Measurements from ENCODE around the gene PALMD. TPM values are rescaled to one million over a fixed set of nuclear protein-coding genes. Genes with fewer than 3 reads are reported as not detected.

The PALMD gene
- total and polyA plus RNA-seq, 2 donors (not counting 1 experiment from before 2014, with no cell fraction given) = not detected

GRCh38 chr1:99723251-99723650, 77.3 kb downstream of the PALMD start:
- H3K4me3 ChIP-seq (ENCODE audit: control extremely low read depth in 1 of 5, extremely low read depth in 1 of 5, insufficient read depth in 1 of 5, low read depth in 2 of 5, low read length in 4 of 5) = no peak overlapping the region
- no peaks in the 10 kb centered on the region for H3K4me1 ChIP-seq (ENCODE audit: control insufficient read depth in 2 of 2, insufficient read depth in 2 of 2, low read length in 2 of 2)
- ATAC-seq (ENCODE audit: low read depth) = no peak
- ChIA-PET CTCF (no interaction called here), POLR2A (no interaction called here)
- Mint-ChIP-seq H3K4me1 (no peaks in the 10 kb centered on the region), H3K27me3 (no peaks in the 10 kb centered on the region), H3K9me3 (ENCODE audit: insufficient read depth) (no peaks in the 10 kb centered on the region), H3K4me3 (no peak overlapping the region), H3K27ac (no peak overlapping the region)
- no peaks in the 10 kb centered on the region for H4K20me1 ChIP-seq (ENCODE audit: control insufficient read depth, insufficient read depth, low read length, poor library complexity, severe bottlenecking)
- DNase-seq = no peak
- TF ChIP-seq EZH2 (IDR thresholded peaks at IDR 0.05; ENCODE audit: borderline replicate concordance, insufficient read depth, low read depth, low read length, poor library complexity, severe bottlenecking) (no peak), CTCF (IDR thresholded peaks at IDR 0.05) (no peak)
- no CpG with 5 or more reads among the region's 3 CpGs for WGBS (ENCODE audit: insufficient coverage)
- no peaks in the 10 kb centered on the region for H3K27me3 ChIP-seq (replicated peaks in 1 of 4; ENCODE audit: control extremely low read depth in 1 of 4, control insufficient read depth in 3 of 4, insufficient read depth in 4 of 4, low read length in 3 of 4)
- H2AFZ ChIP-seq (ENCODE audit: insufficient read depth, low read depth, low read length, poor library complexity, severe bottlenecking) = no peak overlapping the region
- H3K9me3 ChIP-seq (ENCODE audit: control extremely low read depth in 1 of 3, control insufficient read depth in 2 of 3, insufficient read depth in 1 of 3, low read length in 2 of 3) = no peaks in the 10 kb centered on the region
- H3K27ac ChIP-seq (ENCODE audit: low read length in 2 of 2) = no peak overlapping the region
- no peaks in the 10 kb centered on the region for H3K79me2 ChIP-seq (ENCODE audit: control insufficient read depth, insufficient read depth, low read length)
- H3K4me2 ChIP-seq (replicated peaks; ENCODE audit: low read depth, low read length, poor library complexity, severe bottlenecking) = no peak overlapping the region
- no peak overlapping the region for H3K9ac ChIP-seq (ENCODE audit: low read length)
- intact Hi-C loops (cut with micrococcal nuclease) = no loop called here
- H3K36me3 ChIP-seq (replicated peaks in 1 of 2; ENCODE audit: control extremely low read depth in 1 of 2, control insufficient read depth in 1 of 2, extremely low read depth in 1 of 2, insufficient read depth in 2 of 2, low read length in 1 of 2) = no peaks in the 10 kb centered on the region

GRCh38 chr1:99725996-99726395, 80.1 kb downstream of the PALMD start:
- intact Hi-C loops (cut with micrococcal nuclease) = no loop called here
- DNase-seq (no peak), ATAC-seq (ENCODE audit: low read depth) (no peak)
- no CpG with 5 or more reads among the region's 4 CpGs for WGBS (ENCODE audit: insufficient coverage)
- Mint-ChIP-seq H3K27me3 (no peaks in the 10 kb centered on the region), H3K9me3 (ENCODE audit: insufficient read depth) (no peaks in the 10 kb centered on the region), H3K27ac (no peak overlapping the region), H3K4me3 (no peak overlapping the region), H3K4me1 (no peaks in the 10 kb centered on the region)
- H3K4me2 ChIP-seq (replicated peaks; ENCODE audit: low read depth, low read length, poor library complexity, severe bottlenecking) = no peak overlapping the region
- H2AFZ ChIP-seq (ENCODE audit: insufficient read depth, low read depth, low read length, poor library complexity, severe bottlenecking) = no peak overlapping the region
- H4K20me1 ChIP-seq (ENCODE audit: control insufficient read depth, insufficient read depth, low read length, poor library complexity, severe bottlenecking) = no peaks in the 10 kb centered on the region
- POLR2A ChIA-PET = no interaction called here
- H3K9me3 ChIP-seq (ENCODE audit: control extremely low read depth in 1 of 3, control insufficient read depth in 2 of 3, insufficient read depth in 1 of 3, low read length in 2 of 3) = no peaks in the 10 kb centered on the region
- TF ChIP-seq EZH2 (IDR thresholded peaks at IDR 0.05; ENCODE audit: borderline replicate concordance, insufficient read depth, low read depth, low read length, poor library complexity, severe bottlenecking) (no peak), CTCF (IDR thresholded peaks at IDR 0.05) (no peak)
- CTCF ChIA-PET = no interaction called here
- no peak overlapping the region for H3K27ac ChIP-seq (ENCODE audit: low read length in 2 of 2)
- no peak overlapping the region for H3K4me3 ChIP-seq (ENCODE audit: control extremely low read depth in 1 of 5, extremely low read depth in 1 of 5, insufficient read depth in 1 of 5, low read depth in 2 of 5, low read length in 4 of 5)
- no peak overlapping the region for H3K9ac ChIP-seq (ENCODE audit: low read length)
- H3K4me1 ChIP-seq (ENCODE audit: control insufficient read depth in 2 of 2, insufficient read depth in 2 of 2, low read length in 2 of 2) = no peaks in the 10 kb centered on the region
- H3K27me3 ChIP-seq (replicated peaks in 1 of 4; ENCODE audit: control extremely low read depth in 1 of 4, control insufficient read depth in 3 of 4, insufficient read depth in 4 of 4, low read length in 3 of 4) = no peaks in the 10 kb centered on the region
- H3K79me2 ChIP-seq (ENCODE audit: control insufficient read depth, insufficient read depth, low read length) = no peaks in the 10 kb centered on the region
- no peaks in the 10 kb centered on the region for H3K36me3 ChIP-seq (replicated peaks in 1 of 2; ENCODE audit: control extremely low read depth in 1 of 2, control insufficient read depth in 1 of 2, extremely low read depth in 1 of 2, insufficient read depth in 2 of 2, low read length in 1 of 2)
